CD4-positive, alpha-beta T cell treated with Interleukin-12 subunit alpha and Interleukin-12 subunit beta, for 1 hour (primary cell): Measurements from ENCODE around the gene MFAP1.
"Not testable (repeated sequence)": the region's sequence is repeated elsewhere in the genome, so short reads cannot be mapped to it uniquely, and the experiment has no call there.

Experiments
- DNase-seq: peaks from one replicate; pipeline ENCODE4 v3.0.0-alpha.2; 2020

The MFAP1 gene, protein sequence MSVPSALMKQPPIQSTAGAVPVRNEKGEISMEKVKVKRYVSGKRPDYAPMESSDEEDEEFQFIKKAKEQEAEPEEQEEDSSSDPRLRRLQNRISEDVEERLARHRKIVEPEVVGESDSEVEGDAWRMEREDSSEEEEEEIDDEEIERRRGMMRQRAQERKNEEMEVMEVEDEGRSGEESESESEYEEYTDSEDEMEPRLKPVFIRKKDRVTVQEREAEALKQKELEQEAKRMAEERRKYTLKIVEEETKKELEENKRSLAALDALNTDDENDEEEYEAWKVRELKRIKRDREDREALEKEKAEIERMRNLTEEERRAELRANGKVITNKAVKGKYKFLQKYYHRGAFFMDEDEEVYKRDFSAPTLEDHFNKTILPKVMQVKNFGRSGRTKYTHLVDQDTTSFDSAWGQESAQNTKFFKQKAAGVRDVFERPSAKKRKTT

DNA sequence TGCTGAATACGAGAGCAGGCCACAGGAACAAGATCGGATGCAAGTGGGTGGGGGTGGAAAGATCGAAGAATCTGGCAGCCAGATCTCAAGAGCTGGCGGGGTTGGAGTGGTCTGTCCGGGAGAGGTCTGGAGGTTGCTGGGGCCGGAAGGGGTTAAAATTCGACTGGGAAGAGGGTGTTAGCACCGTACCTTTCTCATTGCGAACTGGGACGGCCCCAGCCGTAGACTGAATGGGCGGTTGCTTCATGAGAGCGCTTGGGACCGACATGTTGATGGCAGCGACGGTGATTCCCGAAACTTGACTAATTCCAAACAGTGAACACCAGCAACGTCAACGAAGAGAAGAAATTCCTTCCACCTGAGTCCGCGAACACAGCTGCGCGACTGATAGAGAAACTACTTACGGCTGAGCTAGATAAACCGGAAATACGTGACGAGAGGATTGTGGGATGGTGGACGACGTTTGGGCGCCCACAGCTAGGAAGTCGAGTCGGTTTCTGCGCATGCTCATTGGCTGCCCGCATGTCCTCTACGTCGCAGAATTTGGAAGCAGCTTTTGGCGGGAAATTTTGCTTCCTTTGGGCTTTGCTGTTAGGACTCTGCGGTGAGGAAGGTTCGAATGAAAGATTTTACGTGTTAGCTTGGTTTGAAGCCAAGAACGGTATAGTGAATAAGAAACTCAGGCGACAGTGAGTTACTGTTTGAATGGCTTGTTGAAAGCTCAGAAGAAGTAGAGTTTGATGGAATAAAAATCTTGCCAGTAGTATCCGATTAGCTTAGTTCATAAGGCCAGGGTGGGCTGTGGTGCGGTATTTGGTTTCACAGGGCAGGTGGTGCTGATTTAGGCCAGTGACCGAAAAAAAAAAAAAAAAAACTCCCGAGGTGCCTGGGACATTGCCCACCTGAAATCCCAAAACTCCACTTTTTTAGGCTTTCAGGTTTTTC, at the start of gene MFAP1:
Gene MFAP1 (minus strand): TSS at position 389 of the 945 bp plus-strand sequence. CDS start 121 bp downstream, at position 268.
- peak; percentile 95 for DNase-seq

DNA sequence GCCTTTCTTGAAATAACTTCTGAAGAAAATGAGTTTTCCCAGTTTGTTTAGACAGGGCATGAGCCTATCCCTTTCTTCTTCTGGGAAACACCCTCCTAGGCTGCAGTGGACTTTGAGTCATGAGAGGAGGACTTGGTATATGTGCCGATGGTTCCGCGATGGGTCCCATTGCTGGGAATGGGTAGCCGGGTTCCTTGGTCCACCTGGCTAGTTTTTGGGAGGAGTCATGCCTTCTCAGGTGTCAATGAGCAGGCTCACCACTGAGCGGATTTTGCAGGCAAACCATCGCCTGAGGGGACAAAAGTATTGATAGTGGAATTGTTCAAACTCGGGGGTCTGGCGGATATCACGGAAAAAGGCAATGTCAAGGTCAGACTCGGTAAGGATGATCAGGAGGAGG, 49.2 kb upstream of the MFAP1 start:
- no peak for DNase-seq

DNA sequence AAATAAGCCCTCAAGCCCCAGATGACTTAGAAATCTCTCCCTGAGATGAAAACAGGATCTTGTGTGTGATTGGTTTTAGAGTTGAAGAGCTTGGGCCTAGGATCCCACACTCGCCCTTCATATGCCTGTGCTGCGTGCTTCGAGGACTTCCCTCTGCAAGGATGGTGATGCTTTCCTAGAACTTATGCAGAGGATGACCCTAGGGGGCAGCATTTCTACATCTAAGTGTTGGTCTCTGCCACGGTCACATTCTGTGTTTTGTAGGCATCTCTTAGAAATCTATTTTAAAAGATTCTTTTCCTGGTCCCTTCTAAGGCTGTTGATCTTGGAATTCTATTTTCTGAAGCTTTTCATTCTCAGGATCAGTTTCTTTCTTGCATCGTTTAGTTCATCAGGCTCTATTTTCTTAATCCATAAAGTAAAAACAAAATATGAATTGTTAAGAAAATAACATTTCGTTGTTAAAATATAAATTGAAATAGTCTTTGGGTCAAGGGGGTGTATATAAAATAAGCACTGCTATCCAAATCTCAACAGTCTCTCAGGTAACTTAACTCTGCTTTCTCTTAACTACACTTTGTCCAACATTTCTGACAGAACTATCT, 48.0 kb upstream of the MFAP1 start:
- peak; percentile 18 for DNase-seq

DNA sequence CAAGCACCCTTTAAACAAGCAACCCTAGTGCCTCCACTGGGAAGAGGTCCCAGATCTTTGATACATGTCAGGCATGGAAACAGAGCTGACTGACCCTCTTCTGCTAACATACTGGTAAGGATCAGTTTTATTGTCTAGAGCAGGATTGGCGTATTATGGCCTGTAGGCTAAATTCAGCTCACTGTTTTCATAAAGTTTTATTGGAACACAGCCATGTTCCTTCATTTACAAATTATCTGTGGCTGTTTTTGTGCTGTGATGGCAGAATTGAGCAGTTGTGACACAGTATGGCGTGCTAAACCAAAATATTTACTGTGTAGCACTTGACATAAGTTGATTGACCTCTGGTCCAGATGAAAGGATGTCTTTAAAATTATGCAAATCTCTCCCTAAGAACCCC, 47.3 kb upstream of the MFAP1 start:
- no peak for DNase-seq

DNA sequence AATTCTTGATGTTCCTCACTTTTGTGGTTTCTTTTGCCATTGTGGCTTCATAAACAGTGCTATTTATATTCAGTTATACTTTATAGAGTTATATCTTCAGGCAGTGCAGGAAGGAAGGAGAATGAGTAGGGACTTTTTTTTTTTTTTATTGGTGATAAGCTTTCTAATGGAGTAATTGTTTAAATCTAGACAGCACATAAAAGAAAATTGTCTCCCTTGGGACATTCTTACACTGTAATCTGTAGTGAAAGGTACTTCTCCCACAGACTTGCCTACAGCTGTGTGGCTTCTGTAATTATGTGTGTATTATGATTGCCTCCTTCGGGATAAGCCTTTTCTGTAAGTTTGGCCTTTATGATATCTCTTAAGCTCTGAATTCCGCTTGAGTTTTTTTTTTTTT, 43.9 kb upstream of the MFAP1 start:
- no peak for DNase-seq

DNA sequence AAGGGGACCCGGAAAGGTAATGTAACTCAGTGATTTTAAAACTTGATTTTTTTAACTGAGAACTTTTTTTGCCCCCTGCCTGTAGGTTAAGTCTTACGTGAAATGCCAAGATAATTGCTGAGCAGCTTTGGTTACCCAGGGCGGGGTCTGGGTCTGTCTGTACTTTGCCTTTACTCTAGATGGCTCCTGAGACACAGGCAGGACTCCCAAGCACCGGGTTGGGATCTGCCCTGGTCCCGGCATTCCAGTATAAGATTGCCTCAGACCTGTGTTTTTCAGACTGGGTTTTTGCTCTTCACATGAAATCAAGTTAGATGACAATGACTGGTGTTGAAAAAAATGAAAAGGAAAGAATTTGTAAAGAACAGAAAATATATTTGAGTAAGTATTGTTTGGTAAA, 42.6 kb upstream of the MFAP1 start:
- no peak for DNase-seq

DNA sequence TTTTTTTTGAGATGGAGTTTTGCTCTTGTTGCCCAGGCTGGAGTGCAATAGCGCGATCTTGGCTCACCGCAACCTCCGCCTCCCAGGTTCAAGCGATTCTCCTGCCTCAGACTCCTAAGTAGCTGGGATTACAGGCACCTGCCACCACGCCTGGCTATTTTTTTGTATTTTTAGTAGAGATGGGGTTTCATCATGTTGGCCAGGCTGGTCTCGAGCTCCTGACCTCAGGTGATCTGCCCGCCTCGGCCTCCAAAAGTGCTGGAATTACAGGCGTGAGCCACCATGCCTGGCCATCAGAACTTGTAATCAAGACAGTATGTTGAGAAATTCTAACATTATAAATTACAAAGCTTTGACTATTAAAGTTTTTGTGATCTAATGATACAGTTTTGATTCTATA, 42.1 kb upstream of the MFAP1 start:
- not testable (repeated sequence) for DNase-seq

DNA sequence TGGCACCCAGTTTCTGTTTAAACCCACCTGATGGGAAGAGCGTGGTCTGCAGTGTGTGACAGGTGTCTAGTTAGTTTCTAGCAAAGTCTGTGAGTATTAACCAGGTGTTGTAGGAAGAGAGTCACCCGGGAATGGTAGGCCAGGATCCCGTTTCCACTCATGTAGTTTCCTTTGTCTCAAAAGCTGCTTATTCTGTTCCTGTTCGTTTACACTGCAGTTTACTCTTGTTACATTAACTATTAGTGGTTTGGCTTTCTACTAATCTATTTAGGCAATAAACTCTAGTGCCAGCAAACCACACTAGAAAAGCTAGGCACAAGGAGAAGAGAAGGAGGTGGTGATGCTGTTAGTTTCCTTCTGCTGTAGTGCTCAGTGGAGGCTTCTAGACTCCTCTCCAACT, 35.1 kb upstream of the MFAP1 start:
- DNase-seq, result no peak

DNA sequence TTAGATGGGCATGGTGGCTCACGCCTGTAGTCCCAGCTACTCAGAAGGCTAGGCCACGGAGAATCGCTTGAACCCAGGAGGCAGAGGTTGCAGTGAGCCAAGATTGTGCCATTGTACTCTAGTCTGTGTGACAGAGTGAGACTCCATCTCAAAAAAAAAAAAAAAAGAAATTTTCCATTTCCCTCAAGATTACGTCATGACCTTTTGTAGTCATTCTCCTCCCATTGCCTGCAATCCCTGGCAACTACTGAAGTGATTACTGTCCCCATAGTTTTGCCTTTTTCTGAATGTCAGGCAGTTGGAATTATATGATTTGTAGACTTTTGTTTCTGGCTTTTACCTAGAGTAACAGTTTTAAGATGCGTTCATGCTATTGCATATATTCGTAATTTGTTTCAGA, 30.3 kb upstream of the MFAP1 start:
- DNase-seq, result no peak

DNA sequence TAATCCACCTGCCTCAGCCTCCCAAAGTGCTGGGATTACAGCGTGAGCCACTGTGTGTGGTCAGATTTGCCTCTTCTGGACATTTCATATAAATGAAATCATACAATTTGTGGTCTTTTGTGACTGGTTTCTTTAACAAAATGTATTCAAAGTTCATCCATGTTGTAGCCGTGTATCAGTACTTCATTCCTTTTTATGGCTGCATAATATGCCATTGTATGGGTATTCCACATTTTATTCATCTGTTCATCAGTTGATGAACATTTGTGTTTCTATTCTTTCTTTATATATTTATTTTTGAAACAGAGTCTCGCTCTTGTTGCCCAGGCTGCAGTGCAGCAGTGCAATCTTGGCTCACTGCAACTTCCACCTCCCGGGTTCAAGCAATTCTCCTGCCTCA, 28.1 kb upstream of the MFAP1 start:
- DNase-seq, result no peak

DNA sequence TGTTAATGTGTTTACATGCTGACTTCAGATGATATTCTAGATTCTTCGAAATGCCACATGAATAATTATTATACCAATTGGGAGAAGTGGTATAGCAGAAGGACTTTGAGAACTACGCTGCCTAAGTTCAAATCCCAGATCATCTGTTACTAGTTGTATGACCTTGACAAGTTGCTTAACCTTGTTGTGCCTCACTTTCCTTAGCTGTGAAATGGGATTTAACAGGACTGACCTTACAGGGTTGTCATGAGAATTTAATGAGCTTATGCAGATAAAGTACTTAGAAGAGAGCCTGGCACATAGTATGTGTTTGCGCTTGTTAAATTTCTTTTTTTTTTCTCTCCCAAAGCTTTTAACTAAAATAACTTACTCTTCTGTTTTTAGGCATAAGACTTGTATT, 26.8 kb upstream of the MFAP1 start:
- DNase-seq, result no peak

DNA sequence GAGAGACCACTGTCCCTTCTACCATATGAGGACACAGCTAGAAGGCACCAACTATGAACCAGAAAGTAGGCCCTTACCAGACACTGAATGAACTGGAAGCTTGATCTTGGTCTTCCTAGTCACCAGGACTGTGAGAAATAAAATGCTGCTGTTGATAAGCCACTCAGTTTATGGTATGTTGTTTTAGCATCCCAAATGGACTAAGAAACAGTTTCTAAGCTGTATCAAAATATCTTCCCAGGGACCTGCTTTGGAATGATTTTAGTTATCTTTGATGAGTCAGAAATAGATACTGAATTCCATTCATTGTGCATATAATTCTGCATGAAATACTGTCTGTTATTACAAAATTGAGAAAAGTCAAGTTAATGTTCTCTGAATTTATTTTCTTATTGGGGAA, 20.9 kb upstream of the MFAP1 start:
- DNase-seq, result no peak

DNA sequence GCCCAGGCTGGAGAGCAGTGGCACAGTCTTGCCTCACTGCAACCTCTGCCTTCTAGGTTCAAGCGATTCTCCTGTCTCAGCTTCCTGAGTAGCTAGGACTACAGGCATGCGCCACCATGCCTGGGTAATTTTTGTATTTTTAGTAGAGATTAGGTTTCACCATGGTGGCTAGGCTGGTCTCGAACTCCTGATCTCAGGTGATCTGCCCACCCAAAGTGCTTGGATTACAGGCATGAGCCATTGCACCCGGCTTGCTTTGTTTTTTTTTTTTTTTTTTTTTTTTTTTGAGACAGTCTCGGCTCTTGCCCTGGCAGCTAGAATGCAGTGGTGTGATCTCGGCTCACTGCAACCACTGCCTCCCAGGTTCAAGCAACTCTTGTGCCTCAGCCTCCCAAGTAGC, 8.0 kb upstream of the MFAP1 start:
- not testable (repeated sequence) for DNase-seq

DNA sequence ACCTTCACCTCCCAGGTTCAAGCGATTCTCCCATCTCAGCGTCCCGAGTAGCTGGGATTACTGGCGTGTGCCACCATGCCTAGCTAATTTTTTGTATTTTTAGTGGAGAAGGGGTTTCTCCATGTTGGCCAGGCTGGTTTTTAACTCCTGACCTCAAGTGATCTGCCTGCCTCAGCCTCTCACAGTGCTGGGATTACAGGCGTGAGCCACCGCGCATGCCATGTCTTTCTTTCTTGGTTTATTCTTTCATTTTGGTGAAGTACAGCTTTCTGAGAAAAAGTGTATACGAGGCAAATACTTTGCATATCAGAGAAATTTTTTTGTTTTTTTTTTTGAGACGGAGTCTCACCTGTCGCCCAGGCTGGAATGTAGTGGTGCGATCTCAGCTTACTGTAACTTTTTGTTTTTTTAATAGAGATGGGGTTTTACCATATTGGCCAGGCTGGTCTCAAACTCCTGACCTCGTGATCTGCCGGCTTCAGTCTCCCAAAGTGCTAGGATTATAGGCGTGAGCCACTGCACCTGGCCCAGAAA, 7.1 kb upstream of the MFAP1 start:
- DNase-seq, result not testable (repeated sequence)

DNA sequence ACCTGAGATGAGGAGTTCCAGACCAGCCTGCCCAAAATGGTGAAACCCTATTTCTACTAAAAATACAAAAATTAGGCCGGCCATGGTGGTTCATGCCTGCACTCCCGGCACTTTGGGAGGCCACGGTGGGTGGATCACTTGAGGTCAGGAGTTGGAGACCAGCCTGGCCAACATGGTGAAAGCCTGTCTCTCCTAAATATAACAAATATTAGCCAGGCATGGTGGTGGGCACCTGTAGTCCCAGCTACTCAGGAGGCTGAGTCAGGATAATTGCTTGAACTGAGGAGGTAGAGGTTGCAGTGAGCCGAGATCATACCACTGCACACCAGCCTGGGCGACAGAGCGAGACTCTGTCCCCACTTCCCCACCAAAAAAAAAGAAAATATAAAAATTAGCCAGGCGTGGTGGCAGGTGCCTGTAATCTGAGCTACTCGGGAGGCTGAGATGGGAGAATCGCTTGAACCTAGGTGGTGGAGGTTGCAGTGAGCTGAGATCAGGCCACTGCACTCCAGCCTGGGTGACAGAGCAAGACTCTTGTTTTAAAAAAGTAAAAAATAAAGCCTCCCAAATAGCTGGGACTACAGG, 6.3 kb upstream of the MFAP1 start:
- not testable (repeated sequence) for DNase-seq

DNA sequence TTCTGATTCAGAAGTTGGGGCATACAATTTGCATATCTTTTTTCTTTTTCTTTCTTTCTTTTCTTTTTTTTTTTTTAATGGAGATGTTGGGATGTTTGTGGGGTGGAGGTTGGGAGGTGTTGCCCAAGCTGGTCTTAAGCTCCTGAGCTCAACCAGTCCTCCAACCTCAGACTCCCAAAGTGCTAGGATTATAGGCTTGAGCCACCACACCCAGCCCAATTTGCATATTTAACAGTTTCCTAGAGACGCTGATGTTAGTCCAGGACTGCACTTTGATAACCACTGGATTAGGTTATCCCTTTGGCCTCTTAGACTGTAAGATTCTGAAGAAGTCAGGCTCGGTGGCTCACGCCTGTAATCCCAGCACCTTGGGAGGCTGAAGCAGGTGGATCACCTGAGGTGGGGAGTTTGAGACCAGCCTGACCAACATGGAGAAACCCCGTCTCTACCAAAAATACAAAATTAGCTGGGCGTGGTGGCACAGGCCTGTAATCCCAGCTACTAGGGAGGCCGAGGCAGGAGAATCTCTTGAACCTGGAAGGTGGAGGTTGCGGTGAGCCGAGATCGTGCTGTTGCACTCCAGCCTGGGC, 5.6 kb upstream of the MFAP1 start:
- not testable (repeated sequence) for DNase-seq

DNA sequence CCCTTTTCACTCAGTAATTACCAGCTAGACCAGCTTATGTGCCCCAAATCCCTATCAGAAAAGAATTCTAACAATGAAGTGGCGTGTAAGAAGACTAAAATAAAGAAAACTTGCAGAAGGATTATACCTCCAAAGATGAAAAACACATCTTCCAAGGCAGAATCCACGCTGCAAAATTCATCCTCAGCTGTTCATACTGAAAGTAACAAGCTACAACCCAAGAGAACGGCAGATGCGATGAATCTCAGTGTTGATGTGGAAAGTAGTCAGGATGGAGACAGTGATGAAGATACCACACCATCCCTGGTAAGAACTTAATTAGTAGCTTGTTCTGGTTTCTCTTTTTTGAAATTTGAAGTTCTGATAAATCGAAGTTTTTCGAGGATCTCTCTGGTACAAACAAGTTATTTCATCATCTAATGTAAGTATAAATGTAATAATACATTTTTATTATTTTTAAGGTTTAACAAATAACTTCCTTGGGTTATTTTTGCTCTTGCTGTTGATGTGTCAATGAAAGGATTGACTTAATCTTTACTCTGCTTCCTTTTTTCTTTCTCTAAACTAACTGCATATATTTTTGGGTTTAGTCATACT, 3.7 kb upstream of the MFAP1 start:
- DNase-seq, result peak; percentile 23

DNA sequence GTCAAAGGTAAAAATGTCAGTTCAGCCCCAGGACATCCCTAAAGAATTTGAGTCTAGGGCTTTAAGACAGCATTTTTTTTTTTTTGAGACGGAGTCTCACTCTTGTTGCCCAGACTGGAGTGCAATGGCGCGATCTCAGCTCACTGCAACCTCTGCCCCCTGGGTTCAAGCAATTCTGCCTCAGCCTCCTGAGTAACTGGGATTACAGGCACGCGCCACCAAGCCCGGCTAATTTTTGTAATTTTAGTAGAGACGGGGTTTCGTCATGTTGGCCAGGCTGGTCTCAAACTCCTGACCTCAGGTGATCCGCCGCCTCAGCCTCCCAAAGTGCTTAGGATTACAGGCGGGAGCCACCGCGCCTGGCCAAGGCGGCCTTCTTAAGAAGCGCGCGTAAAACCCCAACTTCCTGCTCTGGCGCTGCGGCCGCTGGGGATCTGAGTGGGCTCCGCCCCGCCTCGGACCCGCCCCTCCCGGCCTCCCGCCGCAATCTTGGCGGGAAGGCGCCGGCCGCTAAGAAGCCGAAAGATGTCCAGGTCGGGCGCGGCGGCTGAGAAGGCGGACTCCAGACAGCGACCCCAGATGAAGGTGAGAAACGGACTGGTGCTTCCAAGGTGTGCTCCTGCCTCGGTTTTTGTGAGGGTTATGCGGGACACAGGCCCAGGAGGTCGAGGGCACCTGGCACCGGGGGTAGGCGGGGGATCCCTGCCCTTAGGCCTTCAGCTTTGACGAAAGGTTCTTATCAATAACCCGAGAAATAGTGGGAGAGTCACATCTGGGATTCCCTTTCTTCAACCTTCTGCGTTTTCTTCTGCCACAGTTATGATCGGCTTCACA, 2.2 kb upstream of the MFAP1 start, which contains the start of gene WDR76:
Gene WDR76 (plus strand): TSS at position 495 of the 834 bp plus-strand sequence. CDS start 31 bp downstream, at position 526.
- peak; percentile 77 for DNase-seq

DNA sequence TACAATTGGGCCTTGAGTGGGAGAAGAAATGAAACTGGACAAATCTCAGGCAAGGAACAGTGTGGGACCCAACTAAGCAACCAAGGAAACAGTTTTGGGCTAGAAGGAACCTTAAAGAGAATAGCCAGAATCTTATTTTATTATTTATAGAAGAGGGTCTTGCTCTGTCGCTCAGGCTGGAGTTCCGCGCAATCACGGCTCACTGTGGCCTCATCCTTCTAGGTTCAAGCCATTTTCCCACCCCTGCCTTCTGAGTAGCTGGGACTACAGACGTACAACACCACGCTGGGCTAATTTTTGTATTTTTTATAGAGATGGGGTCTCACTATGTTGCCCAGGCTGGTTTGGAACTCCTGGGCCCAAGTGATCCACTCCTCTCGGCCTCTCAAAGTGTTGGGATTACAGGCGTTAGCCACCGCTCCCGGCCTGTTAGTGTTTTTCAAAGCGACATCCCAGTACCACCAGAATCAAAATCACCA, 1.6 kb upstream of the MFAP1 start:
- no peak for DNase-seq

DNA sequence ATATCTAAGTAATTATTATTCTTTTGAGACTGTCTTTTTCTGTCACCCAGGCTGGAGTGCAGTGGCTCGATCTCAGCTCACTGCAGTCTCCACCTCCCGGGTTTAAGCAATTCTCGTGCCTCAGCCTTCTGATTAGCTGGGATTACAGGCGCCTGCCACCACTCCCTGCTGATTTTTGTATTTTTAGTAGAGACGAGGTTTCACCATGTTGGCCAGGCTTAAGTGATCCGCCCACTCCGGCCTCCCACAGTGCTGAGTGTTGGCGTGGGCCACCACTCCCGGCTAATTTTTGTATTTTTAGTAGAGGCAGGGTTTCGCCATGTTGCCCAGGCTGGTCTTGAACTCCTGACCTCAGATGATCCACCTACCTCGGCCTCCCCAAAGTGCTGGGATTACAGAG, 815 bp upstream of the MFAP1 start:
- not testable (repeated sequence) for DNase-seq

DNA sequence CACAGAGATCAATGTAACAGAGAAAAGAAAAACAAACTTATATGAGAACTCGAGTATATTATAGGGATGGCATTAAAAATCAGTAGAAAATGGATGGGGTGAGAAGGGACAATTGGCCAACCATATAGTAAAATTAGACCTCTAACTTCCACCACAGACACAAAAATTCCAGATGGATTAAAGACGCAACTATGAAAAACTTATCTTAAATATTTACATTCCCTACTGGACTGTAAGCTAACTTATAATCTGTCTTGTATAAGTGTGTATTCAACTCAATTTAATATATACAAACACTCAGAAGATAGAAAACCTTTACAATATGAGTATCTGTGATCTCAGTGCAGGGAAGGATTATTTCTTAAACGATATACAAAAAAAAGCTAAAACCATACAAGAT, 3.0 kb downstream of the MFAP1 start:
- no peak for DNase-seq
